ENCODE data around the gene TSSK2. TPM values are rescaled to one million over a fixed set of nuclear protein-coding genes. Genes with fewer than 3 reads are reported as not detected.

Gene TSSK2
- polyA plus RNA-seq, 1 donor (not counting 4 experiments of a cell fraction or from before 2014, with no cell fraction given), result not detected

DNA sequence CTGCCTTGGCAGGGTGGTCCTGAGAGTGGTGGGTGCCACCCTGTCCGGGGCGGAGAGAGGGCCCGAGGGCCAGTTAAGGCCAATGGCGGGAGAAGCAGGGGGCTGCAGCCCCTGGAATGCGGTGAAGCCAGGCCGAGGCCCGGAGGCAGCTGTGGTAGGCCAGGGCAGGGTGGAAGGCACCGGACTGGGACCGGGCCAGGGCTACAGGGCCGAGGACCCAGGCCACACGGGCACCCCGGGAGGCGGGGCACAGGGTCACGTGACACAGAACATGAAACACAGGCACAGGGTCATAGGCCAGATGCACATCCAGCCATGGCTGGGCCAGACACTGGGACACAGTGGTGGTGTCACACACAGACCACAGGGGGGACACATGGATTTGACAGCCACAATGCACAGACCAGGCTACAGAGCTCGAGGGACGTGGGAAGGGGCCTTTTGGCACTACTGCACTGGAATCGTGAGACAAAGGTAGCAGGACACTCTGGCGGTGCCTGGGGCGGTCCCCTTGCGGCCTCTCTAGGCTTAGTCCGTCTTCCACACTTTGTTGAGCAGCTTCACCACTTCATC lies 44.6 kb downstream of the TSSK2 start:
- Histone ChIP-seq H3K27ac (ENCODE audit: control insufficient read depth, insufficient read depth, low read length) (no peak overlapping the region), H3K36me3 (ENCODE audit: control insufficient read depth in 2 of 2, extremely low read depth in 1 of 2, insufficient read depth in 2 of 2, low read length in 2 of 2) (peaks cover 5 to 18% of the 10 kb centered on the region in 2 experiments), H3K4me1 (ENCODE audit: control insufficient read depth, extremely low read depth, insufficient read depth, low read length) (peaks cover 52% of the 10 kb centered on the region), H4K20me1 (ENCODE audit: control insufficient read depth, extremely low read depth, insufficient read depth, low read length) (peaks cover 6% of the 10 kb centered on the region), H2AFZ (ENCODE audit: control insufficient read depth, low read length) (no peak overlapping the region), H3K9ac (ENCODE audit: control insufficient read depth, extremely low read depth, insufficient read depth, low read length) (no peak overlapping the region), H3K79me2 (ENCODE audit: control insufficient read depth, insufficient read depth, low read length) (peaks cover 41% of the 10 kb centered on the region), H3K4me2 (ENCODE audit: control insufficient read depth, extremely low read depth, insufficient read depth, low read depth, low read length) (no peak overlapping the region), H3K27me3 (ENCODE audit: control insufficient read depth, extremely low read depth, insufficient read depth, low read length) (no peaks in the 10 kb centered on the region), H3K4me3 (ENCODE audit: control insufficient read depth in 2 of 3, extremely low read depth in 1 of 3, insufficient read depth in 2 of 3, low read depth in 1 of 3, low read length in 3 of 3) (no peak overlapping the region), H3K9me1 (ENCODE audit: control insufficient read depth, extremely low read depth, insufficient read depth, low read length) (peaks cover 8% of the 10 kb centered on the region), H3K9me3 (ENCODE audit: control insufficient read depth, low read depth, low read length) (no peaks in the 10 kb centered on the region)
- TF ChIP-seq, protein P1, sequence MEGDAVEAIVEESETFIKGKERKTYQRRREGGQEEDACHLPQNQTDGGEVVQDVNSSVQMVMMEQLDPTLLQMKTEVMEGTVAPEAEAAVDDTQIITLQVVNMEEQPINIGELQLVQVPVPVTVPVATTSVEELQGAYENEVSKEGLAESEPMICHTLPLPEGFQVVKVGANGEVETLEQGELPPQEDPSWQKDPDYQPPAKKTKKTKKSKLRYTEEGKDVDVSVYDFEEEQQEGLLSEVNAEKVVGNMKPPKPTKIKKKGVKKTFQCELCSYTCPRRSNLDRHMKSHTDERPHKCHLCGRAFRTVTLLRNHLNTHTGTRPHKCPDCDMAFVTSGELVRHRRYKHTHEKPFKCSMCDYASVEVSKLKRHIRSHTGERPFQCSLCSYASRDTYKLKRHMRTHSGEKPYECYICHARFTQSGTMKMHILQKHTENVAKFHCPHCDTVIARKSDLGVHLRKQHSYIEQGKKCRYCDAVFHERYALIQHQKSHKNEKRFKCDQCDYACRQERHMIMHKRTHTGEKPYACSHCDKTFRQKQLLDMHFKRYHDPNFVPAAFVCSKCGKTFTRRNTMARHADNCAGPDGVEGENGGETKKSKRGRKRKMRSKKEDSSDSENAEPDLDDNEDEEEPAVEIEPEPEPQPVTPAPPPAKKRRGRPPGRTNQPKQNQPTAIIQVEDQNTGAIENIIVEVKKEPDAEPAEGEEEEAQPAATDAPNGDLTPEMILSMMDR (optimal IDR thresholded peaks at IDR 0.05 in 1 of 3, IDR thresholded peaks at IDR 0.05 in 1 of 3, conservative IDR thresholded peaks at IDR 0.05 in 1 of 3; ENCODE audit: extremely low read depth in 1 of 3, insufficient read depth in 2 of 3, low read length in 3 of 3), result no peak
- TF ChIP-seq EZH2 (IDR thresholded peaks at IDR 0.05; ENCODE audit: low read length), result no peak
- dilution Hi-C loops (cut with MboI; ENCODE audit: extremely low pct_ligation_motif_present, low sequenced_read_pairs), result no loop called here
- DNase-seq (ENCODE audit: low read depth, low spot score) (no peak), FAIRE-seq (no peak)

DNA sequence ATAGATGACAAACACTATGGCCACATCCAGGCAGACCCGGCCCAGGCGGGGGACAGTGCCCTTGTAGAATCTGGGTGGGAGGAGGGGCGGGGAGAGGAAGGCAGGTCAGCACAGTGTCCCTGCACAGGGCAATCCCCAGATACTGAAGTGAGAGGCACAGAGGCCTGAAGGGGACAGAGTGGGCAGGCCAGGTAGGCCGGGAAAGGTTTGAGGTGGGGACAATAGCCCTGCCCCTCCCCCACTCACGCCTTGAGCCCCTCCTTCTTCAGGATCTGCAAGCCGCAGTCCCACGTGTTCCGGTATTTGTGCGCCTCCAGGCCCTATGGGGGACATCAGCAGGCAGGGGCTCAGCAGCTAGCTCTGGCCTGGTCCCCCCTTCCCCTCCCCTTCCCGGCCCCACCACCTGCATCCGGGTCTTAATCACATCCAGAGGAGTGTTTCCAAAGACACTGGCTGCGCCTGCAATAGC lies 45.1 kb downstream of the TSSK2 start:
- DNase-seq (ENCODE audit: low read depth, low spot score) (no peak), FAIRE-seq (no peak)
- Histone ChIP-seq H3K9me1 (ENCODE audit: control insufficient read depth, extremely low read depth, insufficient read depth, low read length) (peaks cover 8% of the 10 kb centered on the region), H2AFZ (ENCODE audit: control insufficient read depth, low read length) (no peak overlapping the region), H3K9ac (ENCODE audit: control insufficient read depth, extremely low read depth, insufficient read depth, low read length) (no peak overlapping the region), H3K36me3 (ENCODE audit: control insufficient read depth in 2 of 2, extremely low read depth in 1 of 2, insufficient read depth in 2 of 2, low read length in 2 of 2) (peaks cover 5 to 18% of the 10 kb centered on the region in 2 experiments), H3K79me2 (ENCODE audit: control insufficient read depth, insufficient read depth, low read length) (peaks cover 41% of the 10 kb centered on the region), H4K20me1 (ENCODE audit: control insufficient read depth, extremely low read depth, insufficient read depth, low read length) (peaks cover 6% of the 10 kb centered on the region), H3K27me3 (ENCODE audit: control insufficient read depth, extremely low read depth, insufficient read depth, low read length) (no peaks in the 10 kb centered on the region), H3K27ac (ENCODE audit: control insufficient read depth, insufficient read depth, low read length) (no peak overlapping the region), H3K4me1 (ENCODE audit: control insufficient read depth, extremely low read depth, insufficient read depth, low read length) (peaks cover 50% of the 10 kb centered on the region), H3K9me3 (ENCODE audit: control insufficient read depth, low read depth, low read length) (no peaks in the 10 kb centered on the region), H3K4me2 (ENCODE audit: control insufficient read depth, extremely low read depth, insufficient read depth, low read depth, low read length) (no peak overlapping the region), H3K4me3 (ENCODE audit: control insufficient read depth in 2 of 3, extremely low read depth in 1 of 3, insufficient read depth in 2 of 3, low read depth in 1 of 3, low read length in 3 of 3) (no peak overlapping the region)
- dilution Hi-C loops (cut with MboI; ENCODE audit: extremely low pct_ligation_motif_present, low sequenced_read_pairs), result no loop called here
- TF ChIP-seq, protein P1 (optimal IDR thresholded peaks at IDR 0.05 in 1 of 3, IDR thresholded peaks at IDR 0.05 in 1 of 3, conservative IDR thresholded peaks at IDR 0.05 in 1 of 3; ENCODE audit: extremely low read depth in 1 of 3, insufficient read depth in 2 of 3, low read length in 3 of 3), result no peak
- no peak for TF ChIP-seq EZH2 (IDR thresholded peaks at IDR 0.05; ENCODE audit: low read length)

Data from keratinocyte (primary cell).